MG63 (cell line): ENCODE data around the gene PRSS35. TPM values are rescaled to one million over a fixed set of nuclear protein-coding genes. Genes with fewer than 3 reads are reported as not detected.

Experiments used
- total RNA-seq: library from RNA; depleted of rRNA; stranded (reverse); fragments of >200 nt; shearing (Covaris generic); gene quantifications from 2 replicates; pipeline ENCODE4 v1.2.3, GENCODE V29; 2014; ENCODE audit warnings: low replicate concordance; rRNA removed

PRSS35 gene
- total RNA-seq, 1 experiment from 2014 or later = 0.72 TPM

Other genes with a start within 250 kb of the PRSS35 start
- 10.4 and 16.3 TPM in 2 replicates for gene ME1, start 81.5 kb upstream of the PRSS35 start, total RNA-seq
- gene SNAP91, start 196.6 kb downstream of the PRSS35 start, total RNA-seq = not detected in 2 replicates